NCI-H524 (cell line): ENCODE results near the gene MAST4.
"Not testable (repeated sequence)": the region's sequence is repeated elsewhere in the genome, so short reads cannot be mapped to it uniquely, and the experiment has no call there.

Experiments used
- DNase-seq, 2 experiments: peaks; one replicate each; lab custom pipeline; 2025; lab: John Stamatoyannopoulos, UW

The MAST4 gene

DNA sequence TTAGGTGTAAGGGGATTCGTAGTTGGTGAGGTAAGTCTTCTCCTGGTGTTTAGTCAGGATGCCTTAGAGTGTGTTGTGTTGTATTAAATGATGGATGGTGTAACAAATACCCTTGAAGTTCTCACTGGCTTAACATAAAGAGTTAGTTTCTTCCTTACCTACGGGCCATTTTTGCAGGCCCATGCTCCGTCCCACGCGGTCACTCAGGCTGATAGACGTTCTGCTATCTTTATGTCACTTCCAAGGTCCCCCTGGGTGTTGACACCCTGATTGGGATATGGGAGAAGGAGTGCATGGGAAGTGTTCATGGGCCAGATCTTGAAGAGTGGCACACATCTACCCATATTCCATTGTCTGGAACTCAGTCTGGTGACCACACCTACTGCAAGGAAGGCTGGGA is 214.0 kb downstream of the MAST4 start:
- DNase-seq, result no peak

DNA sequence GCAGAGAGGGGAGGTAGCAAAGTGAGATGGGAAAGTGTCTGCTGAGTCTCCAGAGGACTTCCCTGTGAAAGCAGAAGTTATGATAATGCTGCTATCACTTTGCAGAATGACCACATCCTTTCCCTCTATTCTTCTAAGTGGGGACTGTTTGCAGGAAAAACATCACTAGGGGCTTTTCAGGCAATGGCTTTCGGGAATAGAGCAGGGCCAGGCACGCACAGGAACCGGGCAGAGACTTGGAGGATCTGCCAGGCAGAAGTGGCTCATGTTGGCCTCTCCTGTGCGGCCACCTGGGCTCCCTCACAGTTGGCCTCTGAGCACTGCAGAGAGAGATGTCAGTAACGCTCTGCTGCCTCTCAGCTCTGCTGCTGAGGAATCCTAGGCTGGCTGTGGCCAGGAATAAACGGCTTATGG is 214.7 kb downstream of the MAST4 start:
- peak; percentile 50 to 78 for DNase-seq

DNA sequence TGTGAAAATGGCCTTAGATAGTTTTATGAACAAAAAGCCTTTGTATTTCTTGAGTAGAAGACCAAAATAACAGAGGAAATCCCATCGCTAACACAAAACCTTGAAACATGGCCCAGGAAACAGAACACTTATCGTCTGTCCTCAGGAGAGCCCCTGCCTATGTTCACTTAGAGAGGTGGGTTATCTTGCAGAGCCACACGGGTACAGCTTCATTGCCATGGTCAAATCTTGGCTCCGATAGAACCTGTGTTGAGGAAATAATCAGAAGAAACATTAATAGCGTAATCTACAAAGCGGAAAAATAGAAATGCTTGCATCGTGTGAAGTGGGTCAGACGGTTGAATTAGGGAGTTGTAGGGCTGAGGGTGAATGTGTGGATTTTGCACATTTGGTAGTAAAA is 216.1 kb downstream of the MAST4 start:
- DNase-seq, result no peak

DNA sequence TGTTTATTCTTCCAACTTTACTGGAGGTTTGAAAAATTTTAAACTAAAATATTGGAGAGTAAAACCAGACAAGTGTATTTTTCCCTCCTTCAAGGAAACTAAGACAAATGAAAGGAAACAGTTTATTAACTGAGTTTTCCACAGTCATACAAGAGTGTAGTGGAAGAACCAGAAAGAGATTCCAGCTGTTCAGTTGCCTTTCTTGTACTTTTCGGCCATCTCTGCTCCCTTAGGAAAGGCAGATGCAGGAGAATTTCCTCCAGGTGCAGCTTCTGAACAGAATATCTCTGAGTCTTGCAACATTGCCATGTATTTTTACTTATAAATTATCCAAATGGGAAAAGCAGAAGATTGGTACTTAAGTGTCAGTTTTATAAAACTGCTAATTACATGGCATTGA is 217.1 kb downstream of the MAST4 start:
- no peak for DNase-seq

DNA sequence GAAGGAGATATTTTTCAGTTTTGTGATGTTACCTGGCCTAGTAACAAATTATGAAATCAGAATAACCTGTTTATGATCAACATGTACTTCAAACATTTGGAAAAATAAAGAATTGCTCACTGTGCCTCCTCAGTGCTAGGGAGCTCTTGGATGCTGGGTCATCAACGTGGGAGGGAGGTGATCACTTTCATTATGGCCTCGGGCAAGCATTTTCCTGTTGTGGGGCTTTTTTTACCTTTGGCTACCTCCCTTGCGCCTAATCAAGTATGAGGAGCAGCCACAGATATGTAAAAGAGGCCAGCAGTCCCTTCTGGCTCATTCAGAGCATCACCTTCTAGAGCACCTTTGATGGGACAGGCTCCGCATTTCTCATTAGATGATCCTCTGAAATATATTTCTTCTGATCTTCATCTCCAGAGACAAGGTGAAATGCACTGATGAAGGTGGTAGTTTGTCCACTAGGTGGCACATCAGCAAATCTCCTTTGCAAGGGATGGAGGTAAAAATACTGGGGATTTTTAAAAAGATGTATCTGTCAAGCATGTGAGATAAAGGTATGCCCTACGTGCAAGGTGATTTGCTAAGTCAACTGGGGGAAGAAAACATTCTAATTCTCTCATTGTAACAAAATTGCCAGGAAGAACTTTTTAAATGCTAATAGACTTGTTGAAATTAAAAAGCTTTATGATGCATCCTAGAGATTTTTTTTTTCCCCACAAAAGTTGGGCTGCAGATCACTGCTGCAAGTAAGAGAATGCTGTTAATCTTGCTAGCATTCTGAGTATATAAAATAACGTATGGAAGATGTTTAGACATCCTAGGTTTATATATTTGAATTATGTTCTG is 218.2 kb downstream of the MAST4 start:
- peak in 1 of 2 experiments; percentile 49 for DNase-seq

DNA sequence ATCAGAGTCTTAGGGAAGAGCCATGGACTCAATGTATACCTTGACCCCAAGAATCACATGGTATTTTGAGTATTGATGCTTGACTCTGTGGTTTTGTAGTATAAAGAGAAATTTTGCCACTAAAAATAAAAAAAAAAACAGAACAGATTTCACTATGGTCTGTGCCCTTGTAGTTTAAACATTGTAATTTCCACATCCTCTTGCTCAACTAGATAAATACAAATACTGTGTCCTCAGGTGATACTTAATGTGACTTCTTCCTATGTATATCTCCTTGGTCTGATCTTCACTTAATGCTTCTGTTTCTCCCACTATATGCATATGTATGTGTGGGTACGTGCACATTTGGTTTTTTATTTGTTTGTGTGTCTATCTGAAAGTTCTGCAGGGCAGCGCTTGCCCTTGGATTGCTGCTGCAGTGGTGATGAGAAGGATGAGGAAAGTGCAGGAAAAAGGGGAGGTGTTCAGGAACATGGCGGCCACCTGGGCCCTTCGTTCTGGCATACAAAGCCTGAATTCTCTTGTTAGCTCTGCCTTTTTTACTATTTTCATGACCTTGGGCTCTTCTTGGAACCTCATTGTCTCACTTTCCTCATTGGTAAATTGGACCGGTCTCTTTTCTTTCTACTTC is 222.2 kb downstream of the MAST4 start:
- DNase-seq, result no peak

DNA sequence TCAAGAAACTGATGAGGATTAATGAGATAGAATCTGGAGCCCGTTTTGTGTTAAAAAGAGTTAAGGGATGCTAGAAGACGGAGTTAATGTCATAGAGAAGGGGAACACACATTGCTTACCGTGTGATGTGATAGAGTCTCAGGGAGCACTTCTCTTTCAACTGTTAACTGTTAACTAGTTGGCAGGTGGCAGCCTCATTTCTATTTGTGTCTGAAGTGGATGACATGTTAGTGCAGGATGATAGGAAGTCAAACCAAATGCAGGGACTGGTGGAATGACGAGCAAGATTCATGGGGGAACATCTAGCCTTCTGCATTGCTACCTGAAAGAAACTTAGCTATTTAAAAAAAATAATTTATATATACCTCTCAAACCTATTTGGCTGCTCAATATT is 222.7 kb downstream of the MAST4 start:
- DNase-seq, result peak in 1 of 2 experiments; percentile 19

DNA sequence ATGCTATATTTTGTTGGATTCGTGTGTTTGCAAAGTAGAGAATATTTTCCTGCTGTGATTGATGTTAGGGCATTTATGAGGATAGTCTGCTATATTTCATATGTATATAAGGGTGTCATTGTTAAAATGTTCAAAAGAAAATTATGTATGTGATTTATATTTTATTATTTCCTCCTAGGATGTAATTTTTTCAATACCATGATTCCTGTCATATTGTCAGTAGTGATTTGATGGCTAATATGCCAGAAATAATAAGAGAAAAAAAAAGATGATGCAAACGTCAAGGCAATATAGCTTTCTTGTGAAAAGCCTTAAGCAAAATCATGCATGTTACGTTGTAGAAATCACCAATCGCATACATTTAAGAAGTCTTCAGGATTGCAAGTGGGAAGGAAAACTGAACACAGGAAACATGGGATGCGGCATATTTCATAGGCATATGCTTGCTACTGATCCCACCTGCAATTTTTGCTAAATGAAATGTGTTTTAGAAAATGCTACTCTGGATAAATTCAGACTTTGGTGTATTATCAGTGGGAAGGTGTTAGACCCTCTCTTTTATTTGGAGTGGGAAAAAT is 224.5 kb downstream of the MAST4 start:
- no peak for DNase-seq

DNA sequence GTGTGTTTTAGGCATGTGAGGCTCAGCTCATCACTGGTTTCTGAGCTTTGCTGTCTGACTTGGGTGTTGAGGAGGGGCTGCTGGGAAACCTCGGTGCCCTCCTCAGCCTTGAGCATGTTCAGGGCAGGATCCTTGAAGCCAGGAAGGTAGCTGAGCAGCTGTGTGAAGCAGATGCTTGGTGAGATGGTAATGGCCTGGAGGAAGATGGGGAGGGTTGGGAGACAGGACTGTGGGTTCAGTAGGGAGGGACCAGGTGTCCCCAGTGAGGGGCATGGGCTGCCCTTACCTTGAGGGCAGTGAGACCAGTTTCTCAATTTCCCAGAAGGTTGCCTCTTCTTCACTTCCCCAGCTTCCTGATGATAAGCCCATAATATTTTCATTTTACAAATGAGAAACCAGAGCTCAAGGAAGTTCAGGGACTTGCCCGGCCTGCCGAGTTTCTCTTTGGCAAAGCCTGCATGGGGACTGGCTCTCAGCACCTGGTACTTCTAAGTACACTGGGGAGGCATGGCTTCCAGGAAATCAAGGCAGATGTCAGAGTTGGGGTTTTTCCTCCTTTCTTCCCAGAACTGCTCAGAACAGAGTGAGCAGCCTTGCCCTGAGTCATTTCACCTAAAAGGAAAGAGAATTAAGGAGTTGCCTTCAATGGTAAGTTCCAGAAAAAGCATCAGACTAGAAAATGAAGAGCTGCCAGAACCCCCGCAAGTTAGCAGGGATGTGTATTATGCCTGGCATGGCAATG is 225.7 kb downstream of the MAST4 start:
- peak in 1 of 2 experiments; percentile 12 for DNase-seq

DNA sequence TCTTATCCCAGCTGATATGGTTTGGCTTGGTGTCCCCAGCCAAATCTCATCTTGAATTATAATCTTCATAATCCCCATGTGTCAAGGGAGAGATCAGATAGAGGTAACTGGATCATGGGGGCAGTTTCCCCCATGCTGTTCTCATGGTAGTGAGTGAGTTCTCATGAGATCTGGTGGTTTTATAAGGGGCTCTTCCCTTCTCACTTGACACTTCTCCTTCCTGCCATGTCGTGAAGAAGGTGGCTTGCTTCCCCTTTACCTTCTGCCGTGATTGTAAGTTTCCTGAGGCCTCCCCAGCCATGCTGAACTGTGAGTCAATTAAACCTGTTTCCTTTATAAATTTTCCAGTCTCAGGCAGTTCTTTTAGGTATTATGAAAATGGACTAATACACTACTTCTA is 226.7 kb downstream of the MAST4 start:
- not testable (repeated sequence) for DNase-seq

DNA sequence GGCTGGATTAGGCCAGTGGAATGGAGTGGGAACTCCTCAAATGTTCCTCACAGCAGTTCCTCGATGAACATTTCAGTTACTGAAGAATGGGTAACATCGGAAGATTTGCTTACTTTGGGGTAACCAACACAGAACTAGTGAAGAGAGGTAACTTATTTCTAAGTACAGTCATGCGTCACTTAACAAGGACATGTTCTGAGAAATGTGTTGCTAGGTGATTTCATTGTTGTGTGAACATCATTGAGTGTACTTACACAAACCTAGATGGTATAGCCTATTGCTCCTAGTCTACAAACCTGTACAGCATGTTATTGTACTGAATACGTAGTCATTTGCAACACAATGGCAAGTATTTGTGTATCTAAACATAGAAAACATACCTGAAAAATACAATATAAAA is 228.3 kb downstream of the MAST4 start:
- DNase-seq, result no peak

DNA sequence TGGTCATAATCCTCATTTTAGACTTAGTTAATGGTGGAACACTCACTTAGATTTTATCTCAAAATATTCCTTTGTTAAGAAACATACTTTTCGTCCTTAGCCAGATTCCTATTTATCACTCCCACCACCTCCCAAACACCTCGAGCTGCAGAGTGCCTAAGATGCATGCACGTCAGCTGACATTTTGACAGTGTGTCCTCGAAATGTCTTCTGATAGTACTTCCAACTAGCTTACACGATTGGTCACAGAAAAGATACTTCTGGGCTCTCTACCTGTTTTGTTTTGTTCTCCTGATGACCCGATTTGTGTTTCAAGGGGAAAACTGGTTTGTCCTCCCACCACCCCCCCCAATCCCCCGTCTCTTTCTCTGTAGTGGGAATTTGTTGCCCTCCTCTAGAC is 230.1 kb downstream of the MAST4 start:
- DNase-seq, result no peak

DNA sequence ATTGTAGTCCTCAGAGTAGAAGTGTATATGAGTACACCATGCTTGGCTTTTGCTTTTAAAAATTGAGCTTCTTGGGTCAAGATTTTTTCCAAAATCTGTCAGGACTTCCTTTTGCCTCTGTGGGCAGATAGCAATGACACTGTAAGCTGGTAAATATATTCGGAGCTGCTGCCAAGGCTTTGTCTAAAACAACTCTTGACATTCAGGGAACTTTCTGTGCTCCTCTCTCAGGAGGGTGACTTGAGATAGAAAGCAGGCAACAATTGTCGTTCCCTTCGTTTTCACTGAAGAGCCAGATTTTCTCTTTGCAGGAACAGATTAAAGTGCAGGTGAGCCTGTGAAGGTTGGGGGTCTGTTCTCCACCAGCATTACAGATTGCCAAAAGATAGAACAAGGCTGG is 230.5 kb downstream of the MAST4 start:
- no peak for DNase-seq

DNA sequence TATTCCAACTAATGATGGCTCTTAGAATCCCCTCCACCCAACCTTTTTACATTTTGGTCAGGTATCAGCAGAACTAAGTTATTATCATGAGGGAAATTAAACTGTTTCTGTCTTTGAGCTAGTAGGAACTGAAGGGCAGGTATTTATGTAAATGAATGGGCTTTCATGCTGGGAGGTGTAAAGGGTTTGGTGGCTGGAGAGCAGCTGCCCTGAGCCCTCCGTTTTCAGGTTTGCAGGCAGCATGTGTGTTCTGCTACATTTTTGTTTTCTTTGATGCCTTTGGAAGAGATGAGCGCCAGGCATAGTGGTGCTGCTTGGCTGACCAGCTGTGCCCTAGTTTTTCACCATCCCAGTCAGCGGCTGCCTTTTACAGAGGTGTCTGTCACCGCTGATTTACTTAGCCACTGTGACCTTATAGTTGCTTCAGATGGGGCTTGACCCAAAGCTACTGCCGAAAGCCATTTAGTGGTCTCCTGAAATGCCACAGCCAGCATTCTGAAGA is 231.9 kb downstream of the MAST4 start:
- DNase-seq, result peak in 1 of 2 experiments; percentile 50

DNA sequence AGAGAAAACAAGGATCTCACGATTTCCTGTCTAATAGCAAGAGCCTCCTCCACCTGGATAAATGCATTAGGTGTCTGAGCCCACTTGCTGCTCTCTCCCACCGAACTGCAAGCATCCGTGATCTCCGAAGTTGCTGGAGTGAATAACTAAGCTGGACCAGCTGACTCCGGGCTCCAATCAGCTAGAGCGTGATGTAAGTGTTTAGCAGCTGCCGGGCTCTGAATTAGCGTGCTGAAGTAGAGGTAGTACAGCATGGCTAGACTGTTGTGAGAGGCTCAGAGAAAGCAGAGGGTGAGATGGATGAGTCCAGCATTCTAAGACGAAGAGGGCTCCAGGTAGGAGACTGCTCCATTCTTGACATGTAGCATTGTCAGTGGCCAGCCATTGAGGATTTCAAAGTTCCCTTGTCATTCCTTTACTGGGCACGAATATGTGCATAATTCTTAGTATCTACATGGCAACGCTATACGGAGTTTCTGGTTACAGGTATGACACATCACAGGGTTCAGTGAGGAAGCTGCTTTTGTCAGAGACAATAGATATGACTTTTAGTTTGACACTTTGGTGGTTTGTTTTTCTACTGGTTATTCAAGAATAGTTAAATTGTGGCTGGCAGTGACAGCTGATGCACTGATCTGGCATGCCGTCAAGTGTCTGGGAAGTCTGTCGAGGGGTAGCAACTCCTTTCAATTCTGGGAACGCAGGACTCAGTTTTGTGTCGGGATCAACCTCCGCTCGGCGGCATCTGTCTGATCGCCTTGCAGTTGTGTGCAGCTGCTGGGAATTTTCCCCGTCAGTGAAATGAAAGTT is 232.6 kb downstream of the MAST4 start:
- DNase-seq, result peak; percentile 76 to 85

DNA sequence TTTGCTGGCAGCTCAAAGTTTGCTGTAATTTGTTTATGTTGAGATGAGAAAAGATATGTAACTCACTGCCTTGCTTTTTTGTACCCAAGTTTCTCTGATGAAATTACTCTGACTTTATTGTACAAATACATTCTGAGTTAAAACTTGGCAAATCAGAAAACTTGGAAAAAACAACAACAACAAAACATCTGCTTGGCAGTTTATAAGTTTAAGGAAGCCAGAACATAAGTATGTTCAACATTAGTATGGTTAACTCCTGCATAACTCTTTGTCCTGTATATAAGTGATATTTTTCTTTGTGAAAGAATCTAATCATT is 233.1 kb downstream of the MAST4 start:
- DNase-seq, result no peak

DNA sequence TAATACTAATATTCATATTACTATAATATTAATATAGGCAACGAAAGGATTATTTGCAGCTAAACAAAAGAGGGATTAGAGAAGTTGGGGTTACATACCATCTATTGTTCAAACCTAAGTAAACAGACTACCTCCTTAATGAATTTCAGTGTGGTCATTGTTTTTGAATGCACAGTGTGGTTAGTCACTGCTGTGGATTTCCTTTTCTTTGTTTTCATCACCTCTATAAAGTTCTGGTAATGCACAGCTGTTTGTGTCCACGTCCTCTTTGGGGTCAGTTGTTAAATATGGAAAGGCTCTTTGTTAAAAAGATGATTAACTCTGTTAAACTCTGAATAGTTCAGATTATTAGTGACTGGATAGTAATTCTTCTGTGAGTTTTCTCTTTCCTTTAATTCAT is 233.6 kb downstream of the MAST4 start:
- no peak for DNase-seq

DNA sequence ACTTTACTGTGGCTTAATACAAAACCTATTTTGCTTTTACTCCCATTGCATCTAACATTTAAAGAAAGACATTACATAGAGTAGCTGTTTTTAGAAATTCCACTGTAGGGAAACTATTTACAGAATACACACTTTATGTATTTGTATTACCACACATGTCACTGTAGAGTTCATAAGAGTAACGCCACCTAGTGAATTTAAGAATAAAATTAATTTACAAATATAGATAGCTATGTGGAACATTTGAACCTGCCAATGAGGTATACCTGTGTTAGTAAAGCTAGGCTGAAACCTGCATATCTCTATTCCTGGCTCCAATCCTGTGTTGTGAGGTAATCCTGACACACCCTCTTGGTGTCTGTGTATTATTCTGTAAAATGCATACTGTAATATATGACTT is 234.4 kb downstream of the MAST4 start:
- no peak for DNase-seq

DNA sequence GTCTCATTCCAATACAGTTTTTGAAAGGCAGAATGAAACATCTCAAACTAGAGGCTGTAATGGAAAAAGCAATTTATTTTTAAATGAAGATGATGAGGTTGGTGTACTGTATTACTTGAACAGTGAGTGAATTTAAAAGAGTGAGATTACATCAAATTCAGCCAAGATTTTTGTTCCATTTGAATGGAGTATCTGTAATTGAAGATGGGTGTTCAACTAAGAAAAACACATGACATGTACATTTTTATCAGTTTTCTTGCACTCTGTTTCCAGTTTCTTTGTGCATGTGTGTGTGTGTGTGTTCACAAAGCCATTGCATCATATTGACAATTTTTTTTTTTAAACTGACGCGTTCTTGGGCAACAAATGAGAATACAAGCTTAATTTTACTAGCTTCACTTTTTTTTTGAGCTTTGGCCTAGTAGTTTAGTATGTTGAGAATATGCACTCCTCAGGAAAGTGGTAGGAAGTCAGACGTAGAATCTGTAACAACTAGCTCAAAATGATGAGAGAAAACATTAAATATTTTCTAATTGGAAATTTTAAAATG is 243.5 kb downstream of the MAST4 start:
- DNase-seq, result no peak

DNA sequence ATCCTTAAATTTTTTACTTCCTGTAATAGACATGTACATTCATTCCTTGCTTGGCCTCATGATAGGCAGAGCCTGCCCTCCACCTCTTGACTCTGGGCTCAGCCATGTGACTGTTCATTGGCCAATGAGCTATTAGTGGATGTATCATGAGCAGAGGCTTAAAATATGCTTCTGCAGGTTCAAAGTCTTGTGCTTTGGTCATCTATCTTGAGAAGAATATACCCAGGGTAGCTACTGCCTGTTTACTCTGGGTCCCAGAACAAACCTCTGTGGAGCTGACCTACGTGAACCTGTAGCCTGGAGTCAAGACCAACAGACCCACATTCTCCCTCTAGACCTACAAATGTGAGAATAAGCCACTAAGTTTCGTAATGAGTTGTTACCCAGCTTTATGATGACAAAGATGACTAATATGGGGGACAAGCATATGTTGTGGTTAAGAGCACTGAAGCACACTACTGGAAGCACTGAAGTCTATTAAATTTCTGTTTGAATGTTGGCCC is 244.4 kb downstream of the MAST4 start:
- DNase-seq, result no peak

DNA sequence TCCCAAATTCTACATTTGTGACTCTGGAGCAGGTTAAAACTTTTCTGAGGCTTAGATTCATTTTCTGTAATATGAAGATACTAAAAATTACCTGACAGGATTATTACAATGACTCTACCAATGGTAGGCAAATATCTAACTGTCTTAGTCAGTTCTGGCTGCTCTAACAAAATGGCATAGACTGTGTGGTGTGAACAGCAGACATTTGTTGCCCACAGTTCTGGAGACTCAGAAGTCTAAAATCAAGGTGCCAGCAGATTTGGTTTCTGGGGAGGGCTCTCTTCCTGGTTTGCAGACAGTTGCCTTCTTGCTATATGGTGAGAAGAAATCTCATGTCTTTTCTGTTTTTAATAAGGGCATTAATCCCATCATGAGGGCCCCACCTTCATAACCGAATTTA is 245.1 kb downstream of the MAST4 start:
- DNase-seq, result no peak
